K562 (cell line): ENCODE data around the gene CYYR1. TPM values are rescaled to one million over a fixed set of nuclear protein-coding genes. Genes with fewer than 3 reads are reported as not detected.

ENCODE experiments used
- ATAC-seq: fragments of 200-7000 bp; cut with Tn5 transposase; 3 replicates; pipeline ENCODE4 v1.9.1; 2020; ENCODE audit warnings: moderate library complexity
- BruUV-seq: library from RNA; stranded (reverse); fragments of 400-500 nt; replicated peaks from 2 replicates; lab custom pipeline; 2021; lab: Mats Ljungman, UMichigan
- CTCF ChIA-PET: fragments of 300-600 bp; formaldehyde crosslinking; extraction: SDS; loops from one replicate; lab custom pipeline; 2021; ENCODE audit warnings: low intra/inter-chr PET ratio; lab: Yijun Ruan, JAX
- POLR2A ChIA-PET: fragments of 300-600, 350-650 bp; sonication (Branson Sonifier 250); formaldehyde crosslinking; extraction: SDS; loops from one replicate; lab custom pipeline; 2021; ENCODE audit warnings: antibody characterized with exemption, inconsistent platforms; lab: Yijun Ruan, JAX
- DNase-seq, 4 experiments: peaks; one replicate each; pipeline versions ENCODE4 v3.0.0 to v3.0.0-alpha.2; 2011 to 2018; ENCODE audit warnings: low spot score in 3 of 4, mixed read lengths in 3 of 4; ENCODE audit errors: extremely low read depth in 1 of 4
- FAIRE-seq: peaks from 2 replicates; lab custom pipeline; 2011; peaks lifted over from hg19 to GRCh38; lab: Jason Lieb, UNC
- H2AFZ ChIP-seq: 2 replicates; pipeline ENCODE4 v1.6.0; 2011; ENCODE audit warnings: low read depth, low read length, control low read depth, inconsistent platforms
- H3K27ac ChIP-seq: fragments of 200-600 bp; 3 replicates; pipeline ENCODE4 v1.8.0; 2011; ENCODE audit warnings: low read depth, mild to moderate bottlenecking, control low read depth, inconsistent platforms, low read length, moderate library complexity, mixed read lengths; ENCODE audit errors: extremely low read depth
- H3K27me3 ChIP-seq, 2 experiments: fragments of 300-600 bp in 1 of 2; 2 replicates in 1 of 2; 3 replicates in 1 of 2; pipeline versions ENCODE4 v1.6.0 to v1.8.0; 2011; ENCODE audit warnings: inconsistent platforms in 2 of 2, low read length in 2 of 2, mild to moderate bottlenecking in 1 of 2, mixed read lengths in 1 of 2, moderate library complexity in 1 of 2; ENCODE audit not compliant: control insufficient read depth in 2 of 2, insufficient read depth in 2 of 2
- H3K36me3 ChIP-seq: fragments of 300-600 bp; 3 replicates; pipeline ENCODE4 v1.8.0; 2011; ENCODE audit warnings: mild to moderate bottlenecking, low read length, inconsistent platforms; ENCODE audit not compliant: control insufficient read depth, insufficient read depth
- H3K4me1 ChIP-seq, 2 experiments: fragments of 200-600 bp in 1 of 2; replicated peaks in 1 of 2; 2 replicates in 1 of 2; 3 replicates in 1 of 2; pipeline versions ENCODE4 v1.5.1 to v1.8.0; 2011; ENCODE audit warnings: inconsistent platforms in 2 of 2, low read length in 2 of 2, mild to moderate bottlenecking in 1 of 2, mixed read lengths in 1 of 2, moderate library complexity in 1 of 2; ENCODE audit not compliant: control insufficient read depth in 2 of 2, insufficient read depth in 2 of 2
- H3K4me2 ChIP-seq: 2 replicates; pipeline ENCODE4 v1.6.1; 2011; ENCODE audit warnings: low read length, control low read depth, inconsistent platforms, mixed read lengths; ENCODE audit not compliant: insufficient read depth
- H3K4me3 ChIP-seq: fragments of 200-600 bp; sonication (generic), shearing (Covaris generic); 2 replicates; pipeline ENCODE4 v1.5.1; 2016; ENCODE audit warnings: control low read depth, inconsistent platforms
- H3K79me2 ChIP-seq: fragments of 200-600 bp; 3 replicates; pipeline ENCODE4 v1.8.0; 2011; ENCODE audit warnings: low read length, inconsistent platforms; ENCODE audit not compliant: control insufficient read depth, insufficient read depth
- H3K9ac ChIP-seq, 2 experiments: 2 replicates each; pipeline versions ENCODE4 v1.6.0 to v1.6.1; 2011; ENCODE audit warnings: low read depth in 2 of 2, low read length in 2 of 2, control low read depth in 1 of 2, inconsistent platforms in 1 of 2, mild to moderate bottlenecking in 1 of 2, mixed read lengths in 1 of 2; ENCODE audit not compliant: insufficient read depth in 1 of 2
- H3K9me1 ChIP-seq: one replicate; pipeline ENCODE4 v1.6.0; 2011; ENCODE audit warnings: inconsistent platforms, mild to moderate bottlenecking, low read length, moderate library complexity; ENCODE audit not compliant: control insufficient read depth, insufficient read depth
- H3K9me3 ChIP-seq: replicated peaks from 2 replicates; pipeline ENCODE4 v1.5.1; 2011; ENCODE audit warnings: low read depth, low read length, inconsistent platforms; ENCODE audit not compliant: control insufficient read depth, insufficient read depth
- H4K20me1 ChIP-seq: replicated peaks from 2 replicates; pipeline ENCODE4 v1.6.1; 2011; ENCODE audit warnings: low read length, inconsistent platforms, mixed read lengths; ENCODE audit not compliant: control insufficient read depth, insufficient read depth
- CBFA2T3 ChIP-seq: fragments of 450-650 bp; IDR thresholded peaks from 2 replicates; pipeline ENCODE4 v1.6.1; 2017
- ETV6 ChIP-seq, 3 experiments: fragments of 150-350 bp in 1 of 3; sonication (generic) in 1 of 3; formaldehyde crosslinking in 1 of 3; IDR thresholded peaks; 2 replicates each; pipeline versions ENCODE4 v1.6.1 to v1.8.0; 2014 to 2022; ENCODE audit warnings: borderline replicate concordance in 2 of 3, low read depth in 2 of 3, antibody characterized with exemption in 1 of 3, low read length in 1 of 3, mild to moderate bottlenecking in 1 of 3, missing genetic modification reagents in 1 of 3
- FOSL1 ChIP-seq: fragments of 200-800 bp; sonication (Bioruptor generic); conservative IDR thresholded peaks from 2 replicates; pipeline ENCODE4 v1.6.1; 2016; ENCODE audit warnings: missing genetic modification characterization, missing compliant biosample characterization
- GATAD2B ChIP-seq: fragments of 450-650 bp; IDR thresholded peaks from 2 replicates; pipeline ENCODE4 v1.6.1; 2017; ENCODE audit warnings: mild to moderate bottlenecking, borderline replicate concordance
- JUN ChIP-seq, 2 experiments: sonication (generic) in 1 of 2; formaldehyde crosslinking in 1 of 2; IDR thresholded peaks; 2 replicates each; pipeline versions ENCODE4 v1.6.1 to v1.8.0; 2012 to 2022; ENCODE audit warnings: borderline replicate concordance in 2 of 2, mild to moderate bottlenecking in 2 of 2, improper control_type of control experiment in 1 of 2, low read depth in 1 of 2, low read length in 1 of 2, missing genetic modification reagents in 1 of 2
- KLF10 ChIP-seq: fragments of 250-450 bp; sonication (Bioruptor Pico); IDR thresholded peaks from 2 replicates; pipeline ENCODE4 v1.6.1; 2021; ENCODE audit warnings: matching md5 sums
- NFRKB ChIP-seq: fragments of 450-650 bp; IDR thresholded peaks from 2 replicates; pipeline ENCODE4 v1.6.1; 2016; ENCODE audit warnings: low read depth
- NR1H2 ChIP-seq: sonication (generic); formaldehyde crosslinking; IDR thresholded peaks from 2 replicates; pipeline ENCODE4 v1.4.0; 2020; ENCODE audit warnings: mild to moderate bottlenecking, missing genetic modification reagents
- SIN3A ChIP-seq, 2 experiments: fragments of 150-350 bp in 1 of 2; IDR thresholded peaks; 2 replicates each; pipeline ENCODE4 v1.6.1; 2011 to 2016; ENCODE audit warnings: borderline replicate concordance in 2 of 2, low read depth in 2 of 2, low read length in 2 of 2, mild to moderate bottlenecking in 2 of 2, moderate library complexity in 2 of 2; ENCODE audit not compliant: control insufficient read depth in 1 of 2
- SMAD2 ChIP-seq: fragments of 150-350 bp; IDR thresholded peaks from 2 replicates; pipeline ENCODE4 v1.6.1; 2014; ENCODE audit warnings: low read depth, mild to moderate bottlenecking, low read length
- TAF15 ChIP-seq: fragments of 200-400 bp; formaldehyde crosslinking; IDR thresholded peaks from 2 replicates; pipeline ENCODE4 v1.6.1; 2017; ENCODE audit warnings: mild to moderate bottlenecking, low read depth, low read length, moderate library complexity
- XRCC3 ChIP-seq: fragments of 450-650 bp; IDR thresholded peaks from 2 replicates; pipeline ENCODE4 v1.6.1; 2017; ENCODE audit warnings: mild to moderate bottlenecking, moderate library complexity
- ZMIZ1 ChIP-seq, 2 experiments: fragments of 150-350 bp in 1 of 2; IDR thresholded peaks; 2 replicates each; pipeline ENCODE4 v1.6.1; 2012 to 2016; ENCODE audit warnings: low read depth in 2 of 2, low read length in 2 of 2, mild to moderate bottlenecking in 1 of 2, moderate library complexity in 1 of 2
- ZNF644 ChIP-seq: fragments of 200-800 bp; sonication (Bioruptor generic); IDR thresholded peaks from 2 replicates; pipeline ENCODE4 v1.6.1; 2016; ENCODE audit warnings: low read depth, missing genetic modification characterization, missing compliant biosample characterization
- WGBS: fragments of 100-300 bp; shearing (Covaris generic); methylation state at CpG from one replicate; pipeline ENCODE4 v1.1.6; 2016; ENCODE audit warnings: low coverage, mixed read lengths; ENCODE audit not compliant: insufficient coverage; ENCODE audit errors: missing lambda C conversion rate; 5-methylcytosine and 5-hydroxymethylcytosine counted together
- in situ Hi-C: fragments of 300-500 bp; cut with MboI; formaldehyde crosslinking; loops from 4 replicates; pipeline ENCODE4 v1.15.0; 2018; ENCODE audit warnings: inconsistent platforms, mixed read lengths
- intact Hi-C: fragments of 100-400 bp; cut with micrococcal nuclease; formaldehyde crosslinking; loops from 2 replicates; pipeline ENCODE4 v1.14.2; 2022
- polyA plus RNA-seq, 8 experiments: library from polyadenylated mRNA; depleted of rRNA in 4 of 8; stranded (reverse) in 5 of 8; unstranded in 3 of 8; fragments of >200 nt; fragmentation: Nextera tagmentation in 2 of 8; fragmentation: Illumina TruSeq in 1 of 8; extraction: Ambion mirVana in 2 of 8; extraction: Trizol in 1 of 8; gene quantifications; 2 replicates each; pipeline versions ENCODE4 v1.2.1 to v1.2.3, GENCODE V29; 2011 to 2014; ENCODE audit warnings: inconsistent platforms in 1 of 8, missing spikeins in 1 of 8
- total RNA-seq, 7 experiments: library from RNA; depleted of rRNA in 6 of 7; stranded (reverse); fragments of >200 nt in 6 of 7; fragmentation: Illumina TruSeq in 2 of 7; extraction: Trizol in 2 of 7; gene quantifications; 2 replicates each; pipeline versions ENCODE4 v1.2.1 to v1.2.3, GENCODE V29; 2011 to 2021; ENCODE audit warnings: low replicate concordance in 1 of 7

The CYYR1 gene
- total and polyA plus RNA-seq, 9 of the 15 experiments (the other 6 are each of a cell fraction or from before 2014, with no cell fraction given): not detected

GRCh38 chr21:26583769-26584168 is 10.7 kb upstream of the CYYR1 start:
- H2AFZ ChIP-seq: no peak overlapping the region
- DNase-seq: no peak
- no peaks in the 10 kb centered on the region for H3K9me1 ChIP-seq
- H3K4me3 ChIP-seq: no peak overlapping the region
- in situ Hi-C loops: no loop called here
- no peak for TF ChIP-seq KLF10
- no peak for TF ChIP-seq ETV6 (IDR thresholded peaks at IDR 0.05; ENCODE audit: borderline replicate concordance in 1 of 2, low read depth in 2 of 2, low read length in 1 of 2)
- TF ChIP-seq ETV6 (CRISPR knock-in tag; IDR thresholded peaks at IDR 0.05; ENCODE audit: borderline replicate concordance): no peak
- TF ChIP-seq TAF15: no peak
- TF ChIP-seq NFRKB: no peak
- no peak for TF ChIP-seq XRCC3
- TF ChIP-seq CBFA2T3: no peak
- TF ChIP-seq ZNF644 (tag): no peak
- no peak for TF ChIP-seq SIN3A (IDR thresholded peaks at IDR 0.05; ENCODE audit: borderline replicate concordance in 2 of 2, control insufficient read depth in 1 of 2, low read depth in 2 of 2, low read length in 2 of 2)
- TF ChIP-seq NR1H2 (CRISPR knock-in tag): no peak
- no peak for TF ChIP-seq FOSL1 (tag)
- TF ChIP-seq ZMIZ1 (IDR thresholded peaks at IDR 0.05; ENCODE audit: low read depth in 2 of 2, low read length in 2 of 2): no peak
- TF ChIP-seq SMAD2: no peak
- TF ChIP-seq JUN (IDR thresholded peaks at IDR 0.05; ENCODE audit: borderline replicate concordance, low read depth, low read length): no peak
- no peak for TF ChIP-seq JUN (CRISPR knock-in tag; IDR thresholded peaks at IDR 0.05; ENCODE audit: borderline replicate concordance)
- no peak for TF ChIP-seq GATAD2B
- TF ChIP-seq, all 486 proteins: peak for 0
- no peak for ATAC-seq
- Histone ChIP-seq H3K9ac (no peak overlapping the region), H3K36me3 (no peaks in the 10 kb centered on the region), H3K4me1 (no peaks in the 10 kb centered on the region), H3K4me2 (no peak overlapping the region), H3K79me2 (no peaks in the 10 kb centered on the region), H3K9me3 (no peaks in the 10 kb centered on the region; the same call in 1 of the 2 replicates), H3K27me3 (no peaks in the 10 kb centered on the region), H4K20me1 (no peaks in the 10 kb centered on the region), H3K27ac (no peak overlapping the region)
- WGBS: 1% methylated on average over 3 of the region's 3 CpGs
- no peak for FAIRE-seq
- CTCF ChIA-PET: no interaction called here
- POLR2A ChIA-PET: no interaction called here
- no TSS peak for BruUV-seq
- intact Hi-C loops: no loop called here
